ENCODE results near the gene GNB3.

The GNB3 gene

GRCh38 chr12:6824085-6824775 is 16.5 kb upstream of the GNB3 start:
- DNase-seq: no peak

GRCh38 chr12:6824901-6825381 is 15.8 kb upstream of the GNB3 start:
- no peak for DNase-seq

- peak; percentile 89 for DNase-seq
Measured at GRCh38 chr12:6825398-6826124, 15.2 kb upstream of the GNB3 start.

- DNase-seq: no peak
Measured at GRCh38 chr12:6826125-6826733, 14.5 kb upstream of the GNB3 start.

- DNase-seq: no peak
Measured at GRCh38 chr12:6826734-6827436, 13.8 kb upstream of the GNB3 start.

- DNase-seq: no peak
Measured at GRCh38 chr12:6827437-6827911, 13.3 kb upstream of the GNB3 start.

GRCh38 chr12:6827982-6828780 is 12.5 kb upstream of the GNB3 start, which contains the start of gene P3H3:
P3H3 (plus strand) TSS chr12:6828407; CDS start chr12:6828441, 34 bp downstream.
- no peak for DNase-seq

- peak; percentile 51 for DNase-seq
Measured at GRCh38 chr12:6828781-6829535, 11.8 kb upstream of the GNB3 start.

- no peak for DNase-seq
Measured at GRCh38 chr12:6829536-6830220, 11.0 kb upstream of the GNB3 start.

GRCh38 chr12:6830286-6830890 is 10.3 kb upstream of the GNB3 start:
- no peak for DNase-seq

GRCh38 chr12:6830999-6831398 is 9.7 kb upstream of the GNB3 start:
- DNase-seq: no peak

GRCh38 chr12:6831450-6831995 is 9.2 kb upstream of the GNB3 start:
- DNase-seq: no peak

GRCh38 chr12:6832125-6832524 is 8.6 kb upstream of the GNB3 start:
- DNase-seq: no peak

GRCh38 chr12:6833189-6833890 is 7.4 kb upstream of the GNB3 start:
- DNase-seq: no peak

- no peak for DNase-seq
Measured at GRCh38 chr12:6834254-6834653, 6.5 kb upstream of the GNB3 start.

GRCh38 chr12:6834873-6835272 is 5.9 kb upstream of the GNB3 start:
- no peak for DNase-seq

- DNase-seq: no peak
Measured at GRCh38 chr12:6836851-6837250, 3.9 kb upstream of the GNB3 start.

GRCh38 chr12:6837370-6838060 is 3.2 kb upstream of the GNB3 start:
- DNase-seq: no peak

GRCh38 chr12:6838854-6839253 is 1.9 kb upstream of the GNB3 start:
- no peak for DNase-seq
